ENCODE results near the gene RTN4R.

The RTN4R gene

GRCh38 chr22:20196094-20196842 is 71.8 kb downstream of the RTN4R start:
- DNase-seq = peak; percentile 61

- no peak for DNase-seq
Observed at GRCh38 chr22:20194681-20195593, 73.2 kb downstream of the RTN4R start.

DNA sequence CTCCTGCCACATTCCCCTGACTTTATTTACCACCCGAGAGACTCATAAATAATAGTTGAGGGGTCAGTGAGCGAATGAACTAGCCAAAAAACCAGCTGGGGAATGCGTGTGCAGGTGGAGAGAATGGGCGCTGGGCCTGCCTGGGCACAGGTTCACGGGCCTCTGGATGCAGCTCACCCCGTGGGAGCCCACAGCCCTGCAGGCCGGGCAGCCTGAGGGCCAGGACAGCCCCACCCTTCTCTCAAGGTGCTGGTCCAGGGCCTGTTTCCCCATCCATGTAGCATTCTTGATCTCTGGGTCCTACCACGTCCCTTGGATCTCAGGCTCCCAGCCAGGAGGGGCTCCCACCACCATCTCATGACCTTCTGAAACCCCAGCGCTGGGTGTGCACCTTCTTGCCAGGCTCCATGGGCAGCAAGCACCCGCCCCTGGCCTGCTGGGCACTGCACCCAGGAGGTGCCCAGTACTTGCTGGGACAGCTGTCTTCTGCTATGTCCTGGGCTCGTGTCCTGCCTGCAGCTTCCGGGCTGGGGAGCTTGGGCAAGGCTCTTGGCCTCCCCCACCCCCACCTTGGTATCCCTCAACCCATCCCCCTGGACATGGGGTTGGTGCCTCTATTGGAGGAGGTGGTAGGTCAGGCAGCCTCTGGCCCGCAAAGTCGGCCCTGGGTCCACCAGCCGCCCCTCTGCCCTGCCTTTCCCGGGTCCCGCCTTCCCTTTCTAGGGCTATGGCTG is 74.2 kb downstream of the RTN4R start:
- no peak for DNase-seq

DNA sequence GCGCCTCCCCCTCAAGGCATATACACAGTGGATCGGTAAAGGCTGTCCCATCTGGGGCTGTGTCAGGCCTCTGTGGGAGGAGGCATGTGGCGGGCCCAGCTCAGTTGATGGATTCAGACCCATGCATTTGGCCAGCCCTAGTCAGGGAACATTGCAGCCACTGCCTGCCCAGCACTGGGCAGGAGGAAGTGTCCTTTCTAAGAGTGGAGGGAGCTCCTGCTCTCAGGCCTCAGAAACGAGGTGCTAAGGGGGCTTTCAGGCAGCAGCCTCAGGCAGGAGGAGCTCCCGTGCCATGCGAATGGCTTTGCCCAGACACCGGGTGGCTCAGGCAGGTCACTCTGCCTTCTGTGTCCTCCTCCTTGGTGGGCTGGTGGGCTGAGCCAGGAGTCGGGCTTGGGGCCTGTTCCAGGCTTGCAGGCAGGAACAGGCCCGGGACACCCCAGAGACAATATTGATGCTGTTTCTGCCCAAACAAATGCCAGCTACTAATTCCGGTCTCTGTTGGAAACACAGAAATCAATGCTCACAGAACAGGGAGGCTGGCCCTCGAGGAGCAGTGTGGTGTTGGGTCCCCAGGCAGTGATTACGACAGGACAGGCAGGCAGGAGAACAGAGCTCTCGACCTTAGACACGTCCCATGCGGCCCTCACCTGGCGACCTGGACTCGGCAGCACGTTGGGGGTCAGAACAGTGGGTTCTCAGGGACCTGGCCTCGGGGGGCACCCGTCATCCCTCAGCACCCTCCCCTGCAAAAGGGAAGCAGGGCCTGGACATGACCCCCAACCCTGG is 75.0 kb downstream of the RTN4R start:
- DNase-seq = no peak

GRCh38 chr22:20192293-20192971 is 75.7 kb downstream of the RTN4R start:
- DNase-seq = no peak

DNA sequence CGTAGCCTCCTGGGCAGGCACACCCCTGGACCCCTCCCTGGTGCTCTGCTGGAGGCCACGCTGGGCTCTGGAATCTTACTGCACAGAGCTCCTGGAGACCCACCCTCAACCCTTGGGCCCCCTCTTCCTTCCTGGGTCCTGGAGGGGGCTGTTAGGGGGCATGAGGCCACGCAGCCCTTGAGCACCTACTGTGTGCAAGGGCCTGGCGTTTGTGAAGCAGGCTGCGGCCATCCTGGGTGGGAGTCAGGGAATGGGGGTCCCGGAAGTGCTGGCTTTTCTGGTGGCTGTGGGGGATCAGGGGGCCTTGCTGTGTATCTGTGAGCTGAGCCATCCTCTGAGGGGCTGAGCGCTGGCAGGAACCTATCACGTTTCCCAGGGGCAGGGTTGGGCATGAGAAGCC is 76.3 kb downstream of the RTN4R start:
- no peak for DNase-seq

Data from retina (tissue), 1 donor.